ENCODE data around the gene CHRD. TPM values are rescaled to one million over a fixed set of nuclear protein-coding genes. Genes with fewer than 3 reads are reported as not detected.

CHRD gene
- total and polyA plus RNA-seq, 5 experiments from 2014 or later, result not detected

DNA sequence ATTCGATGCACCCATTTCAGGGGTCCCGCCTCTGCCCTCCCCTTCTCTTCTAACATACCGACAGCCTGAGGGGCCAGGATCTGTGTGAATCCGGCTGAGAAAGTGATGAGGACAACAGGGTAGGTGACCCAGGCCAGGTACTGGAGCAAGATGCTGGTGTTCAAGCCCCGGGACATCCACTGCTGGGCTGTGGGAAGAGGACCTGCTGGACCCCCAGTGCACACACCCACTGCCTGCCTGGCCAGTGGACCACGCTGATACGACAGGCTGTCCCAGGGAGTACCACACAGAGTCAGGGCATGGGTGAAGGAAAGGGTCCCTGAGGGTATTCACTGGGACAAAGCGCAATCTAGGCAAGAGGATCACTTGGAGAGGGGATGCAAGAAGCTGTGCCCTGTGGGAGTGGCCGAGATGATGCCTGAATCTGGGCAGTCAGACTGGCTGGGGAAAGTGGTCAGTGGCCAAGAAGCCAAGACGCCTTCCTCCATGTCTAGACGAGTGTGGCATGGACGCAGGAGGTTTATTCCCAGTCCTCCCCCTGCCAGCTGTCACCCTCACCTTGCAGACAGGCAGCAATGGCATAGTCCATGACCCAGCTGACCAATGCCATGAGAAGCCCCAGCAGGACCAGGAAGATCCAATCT is 21.6 kb upstream of the CHRD start:
- ATAC-seq (no peak), DNase-seq (no peak)
- H3K4me1 Mint-ChIP-seq, result peaks cover 7 to 22% (median 13%) of the 10 kb centered on the region in 4 donors
- POLR2A ChIA-PET, result no interaction called here
- peak overlapping the region in 2 of 10 donors; percentile 45 for H3K4me3 Mint-ChIP-seq
- no peak overlapping the region for H3K27ac Mint-ChIP-seq
- peaks cover 0 to 5% (median 0%) of the 10 kb centered on the region in 3 donors for H3K36me3 Mint-ChIP-seq
- H3K9me3 Mint-ChIP-seq, result no peaks in the 10 kb centered on the region
- peaks cover 0 to 2% (median 0%) of the 10 kb centered on the region in 5 donors for H3K27me3 Mint-ChIP-seq

DNA sequence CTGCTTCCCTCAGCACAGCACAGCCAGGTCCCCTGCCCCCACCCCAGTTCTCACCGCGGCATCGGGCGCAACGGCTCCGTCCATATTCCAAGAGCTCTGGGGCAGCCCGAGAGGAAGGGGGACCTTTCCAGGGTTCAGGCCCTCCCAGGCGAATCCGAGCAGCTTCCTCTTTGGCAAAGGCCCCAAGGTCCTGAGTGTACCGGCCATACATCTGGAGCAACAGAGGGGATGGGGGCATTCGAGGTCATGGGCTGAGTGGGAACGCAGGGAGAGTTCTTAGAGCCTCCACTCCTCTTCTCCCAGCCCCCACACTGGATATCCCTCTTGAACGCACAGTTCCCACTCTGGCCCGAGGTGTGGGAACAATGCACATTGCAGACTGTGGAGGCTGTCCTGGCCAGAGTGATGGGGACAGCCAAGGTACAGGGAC is 20.9 kb upstream of the CHRD start:
- DNase-seq (no peak), ATAC-seq (no peak)
- H3K9me3 Mint-ChIP-seq, result no peaks in the 10 kb centered on the region
- POLR2A ChIA-PET, result interaction anchor here (0.9 to 1.2 kb wide), 3 partner anchors 18 to 155 kb away, joined by 3 read pairs; no protein-coding TSS in a partner anchor
- peaks cover 0 to 3% (median 0%) of the 10 kb centered on the region in 5 donors for H3K27me3 Mint-ChIP-seq
- H3K4me3 Mint-ChIP-seq, result peak overlapping the region in 2 of 10 donors; percentile 30 to 70
- no peak overlapping the region for H3K27ac Mint-ChIP-seq
- peaks cover 0 to 5% (median 0%) of the 10 kb centered on the region in 3 donors for H3K36me3 Mint-ChIP-seq
- peaks cover 7 to 22% (median 19%) of the 10 kb centered on the region in 4 donors for H3K4me1 Mint-ChIP-seq

DNA sequence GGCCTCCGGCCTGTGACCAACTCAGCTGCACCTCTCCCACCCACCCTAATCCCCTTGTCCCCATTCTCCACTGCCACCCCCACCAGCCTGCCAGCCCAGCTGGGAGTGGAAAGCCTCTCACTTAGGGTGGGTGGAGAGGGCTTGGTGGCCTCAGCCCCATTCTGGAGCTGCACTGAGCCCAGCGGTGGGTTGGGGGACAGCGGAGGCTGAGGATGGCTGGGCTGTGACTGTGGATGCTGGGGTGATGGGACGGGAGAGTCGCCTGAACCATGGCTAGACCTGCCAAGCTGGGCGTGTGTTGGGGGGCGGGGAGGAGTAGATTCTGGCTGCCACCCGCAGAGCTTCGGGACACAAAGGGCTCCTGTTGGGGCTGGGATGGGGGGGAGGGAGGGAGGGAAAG is 20.2 kb upstream of the CHRD start:
- POLR2A ChIA-PET, result interaction anchor here (0.9 to 2.9 kb wide), 4 partner anchors 17 to 154 kb away, joined by 3 to 15 read pairs (median 3); partner anchors contain the start of gene FAM131A
- peaks cover 10 to 27% (median 24%) of the 10 kb centered on the region in 4 donors for H3K4me1 Mint-ChIP-seq
- DNase-seq (no peak), ATAC-seq (no peak)
- H3K4me3 Mint-ChIP-seq, result peak overlapping the region in 2 of 10 donors; percentile 58 to 91
- peaks cover 0 to 5% (median 0%) of the 10 kb centered on the region in 3 donors for H3K36me3 Mint-ChIP-seq
- H3K27me3 Mint-ChIP-seq, result peaks cover 0 to 3% (median 0%) of the 10 kb centered on the region in 5 donors
- no peaks in the 10 kb centered on the region for H3K9me3 Mint-ChIP-seq
- no peak overlapping the region for H3K27ac Mint-ChIP-seq

DNA sequence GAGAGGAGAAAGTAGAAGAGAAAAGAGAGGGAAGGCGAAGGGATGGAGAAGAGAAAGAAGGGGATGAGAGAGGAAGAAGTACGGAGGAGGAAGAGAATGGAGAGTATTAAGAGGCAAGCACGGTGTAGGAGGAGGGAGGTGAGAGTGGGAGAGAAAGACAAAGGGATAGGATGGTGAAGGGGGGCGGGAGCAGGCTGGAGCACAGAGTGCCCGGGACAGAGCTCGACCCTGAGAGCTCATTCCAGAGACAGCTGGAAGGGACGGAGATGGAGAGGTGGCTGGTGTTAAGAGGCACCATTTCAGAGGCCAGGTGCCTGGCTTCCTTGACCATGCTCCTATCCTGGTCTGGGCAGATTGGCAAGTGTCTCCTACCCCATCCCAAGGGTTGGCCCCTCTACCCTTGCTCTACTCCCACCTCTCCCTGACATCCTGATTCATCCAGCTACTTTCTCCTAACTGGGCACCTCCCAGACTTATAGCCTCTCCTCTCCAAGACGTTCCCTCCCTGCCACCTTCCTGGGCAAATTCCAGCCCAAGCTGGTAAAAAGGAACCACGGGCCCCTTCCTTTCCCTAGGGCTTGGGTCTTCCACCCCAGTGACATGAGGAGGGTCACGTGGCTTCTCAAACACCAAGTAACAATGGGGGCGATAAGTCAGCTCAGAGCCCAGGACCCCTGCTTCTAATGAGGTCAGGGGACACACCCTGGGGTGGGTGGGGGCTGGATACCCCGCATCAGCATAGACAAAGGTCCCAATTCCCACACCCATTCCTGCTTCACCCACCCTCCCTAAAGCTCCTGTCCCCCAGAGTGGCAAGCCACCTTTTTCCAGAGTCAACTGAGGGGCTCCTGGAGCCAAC is 19.6 kb upstream of the CHRD start:
- Mint-ChIP-seq H3K4me1 (peaks cover 16 to 34% (median 30%) of the 10 kb centered on the region in 4 donors), H3K4me3 (peak overlapping the region; percentile 71 to 91 (median 83)), H3K27me3 (peaks cover 0 to 3% (median 0%) of the 10 kb centered on the region in 5 donors), H3K9me3 (no peaks in the 10 kb centered on the region), H3K27ac (peak overlapping the region in 8 of 10 donors; percentile 37 to 91 (median 66)), H3K36me3 (peaks cover 0 to 6% (median 0%) of the 10 kb centered on the region in 3 donors)
- ATAC-seq (no peak), DNase-seq (no peak)
- POLR2A ChIA-PET, result interaction anchor here (0.9 to 3.2 kb wide), 5 partner anchors 22 to 165 kb away, joined by 3 to 15 read pairs (median 3); partner anchors contain the start of gene FAM131A

DNA sequence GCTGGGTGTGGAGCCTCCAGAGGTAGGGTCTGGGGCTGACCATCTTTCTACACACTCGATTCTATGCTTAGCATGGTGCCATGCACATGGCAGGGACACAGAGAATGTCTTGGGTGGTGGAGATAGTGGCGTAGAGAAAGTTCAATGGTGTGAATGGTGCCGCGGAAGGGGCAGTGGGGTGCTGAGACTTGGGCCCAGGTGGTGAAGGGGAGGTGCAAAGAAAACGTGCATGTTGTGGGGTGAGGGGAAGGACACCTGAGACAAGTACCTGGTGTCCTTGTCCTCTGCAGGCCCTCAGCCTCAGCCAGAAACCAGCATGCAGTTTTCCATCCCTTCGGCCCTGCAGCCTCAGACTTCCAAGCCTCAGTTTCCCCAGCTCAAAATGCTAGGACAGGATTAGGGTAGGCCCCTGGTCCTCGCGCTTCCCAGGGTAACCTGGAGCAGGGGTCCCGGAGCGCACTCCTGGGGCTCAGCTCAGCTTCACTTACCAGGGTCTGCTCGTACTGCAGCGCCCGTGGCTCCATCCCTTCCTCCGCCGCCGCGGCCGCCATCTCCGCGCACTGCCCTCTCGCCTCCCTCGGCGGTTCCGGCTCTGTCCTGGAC is 18.8 kb upstream of the CHRD start:
- H3K36me3 Mint-ChIP-seq, result peaks cover 0 to 9% (median 0%) of the 10 kb centered on the region in 3 donors
- peaks cover 0 to 3% (median 0%) of the 10 kb centered on the region in 5 donors for H3K27me3 Mint-ChIP-seq
- peak overlapping the region; percentile 71 to 91 (median 83) for H3K4me3 Mint-ChIP-seq
- H3K27ac Mint-ChIP-seq, result peak overlapping the region in 7 of 10 donors; percentile 13 to 91 (median 57)
- ATAC-seq (peak in 1 of 2 donors; percentile 2), DNase-seq (no peak)
- no peaks in the 10 kb centered on the region for H3K9me3 Mint-ChIP-seq
- peaks cover 18 to 35% (median 32%) of the 10 kb centered on the region in 4 donors for H3K4me1 Mint-ChIP-seq
- POLR2A ChIA-PET, result interaction anchor here (0.9 to 3.2 kb wide), 5 partner anchors 23 to 217 kb away, joined by 3 to 15 read pairs (median 3); partner anchors contain the start of gene FAM131A

DNA sequence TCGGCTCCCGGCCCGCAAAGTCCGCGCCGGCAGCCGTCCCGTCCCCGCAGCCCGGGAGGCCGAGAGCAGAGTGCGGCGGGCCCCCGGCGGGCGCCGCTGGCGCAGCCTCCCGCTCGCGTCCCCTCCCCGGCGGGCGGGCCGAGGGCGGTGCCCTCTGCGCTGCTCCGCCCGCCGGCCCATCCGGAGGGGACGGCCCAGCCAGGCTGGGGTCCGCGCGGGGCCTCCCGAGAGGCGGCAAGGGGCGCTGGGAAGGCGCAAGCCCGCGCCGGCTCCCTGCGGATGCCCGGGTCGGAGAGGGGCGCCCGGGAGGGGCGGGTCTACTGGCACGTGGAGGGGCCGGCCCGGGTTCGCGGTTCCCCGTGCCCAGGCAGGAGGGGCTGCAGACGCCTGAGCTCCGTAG is 18.3 kb upstream of the CHRD start, which contains the start of the genes CLCN2 and POLR2H:
Gene CLCN2, minus strand, starts transcription at position 74 of the 400 bp plus-strand sequence. CDS start 126 bp downstream, outside the sequence.
Gene POLR2H, plus strand, starts transcription at position 179 of the 400 bp plus-strand sequence. CDS start 1,783 bp downstream, outside the sequence.
- Mint-ChIP-seq H3K4me1 (peaks cover 18 to 35% (median 33%) of the 10 kb centered on the region in 4 donors), H3K4me3 (peak within 1 kb of the TSS; percentile 91 to 98 (median 97)), H3K36me3 (peaks cover 0 to 14% (median 0%) of the 10 kb centered on the region in 3 donors), H3K9me3 (no peaks in the 10 kb centered on the region), H3K27me3 (peaks cover 0 to 3% (median 0%) of the 10 kb centered on the region in 5 donors), H3K27ac (peak within 1 kb of the TSS; percentile 79 to 97 (median 93))
- ATAC-seq (peak; percentile 19 to 41), DNase-seq (peak in 7 of 10 donors; percentile 18 to 59 (median 42))
- POLR2A ChIA-PET, result interaction anchor here (0.5 to 3.2 kb wide), 10 partner anchors 10 to 1576 kb away, joined by 3 to 15 read pairs (median 3); partner anchors contain the start of genes FAM131A, PSMD2 and TRA2B

DNA sequence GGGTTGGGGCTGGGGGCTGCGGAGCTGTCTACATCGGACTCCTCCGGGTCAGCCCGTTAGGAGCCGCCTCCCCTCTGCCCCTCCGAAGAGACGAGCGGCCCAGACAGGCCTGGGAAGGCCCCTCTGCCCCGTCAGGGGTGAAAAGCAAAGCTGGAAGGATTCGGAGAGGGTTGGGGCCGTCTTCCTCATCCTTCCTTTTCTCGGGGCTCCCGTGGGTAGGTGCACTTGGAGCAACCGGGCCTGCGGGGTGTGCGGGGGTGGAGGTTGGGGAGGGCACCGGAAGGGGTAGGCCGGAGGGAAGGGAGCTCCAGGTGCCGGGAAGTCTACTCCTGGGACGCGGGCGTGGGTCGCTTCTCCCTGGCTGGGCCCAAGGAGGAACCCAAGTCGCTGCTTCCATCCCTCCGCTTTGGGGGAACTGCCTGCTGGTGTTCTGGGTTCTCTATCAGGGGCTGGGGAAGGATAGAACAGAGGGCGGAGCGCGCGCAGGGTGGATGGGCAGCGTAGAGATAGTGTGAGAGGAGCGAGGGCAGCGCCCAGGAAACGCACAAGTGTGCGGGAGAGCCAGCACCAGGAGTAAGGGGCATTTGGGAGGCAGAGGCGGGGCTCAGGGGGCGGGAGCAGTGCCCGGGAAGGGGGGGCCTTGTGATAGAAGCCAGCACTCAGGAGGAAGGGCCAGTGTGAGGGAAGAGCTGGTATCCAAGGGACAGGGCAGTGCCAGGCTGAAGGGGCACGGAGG is 17.8 kb upstream of the CHRD start:
- peaks cover 0 to 3% (median 0%) of the 10 kb centered on the region in 5 donors for H3K27me3 Mint-ChIP-seq
- H3K4me1 Mint-ChIP-seq, result peaks cover 21 to 40% (median 36%) of the 10 kb centered on the region in 4 donors
- H3K27ac Mint-ChIP-seq, result peak overlapping the region; percentile 79 to 97 (median 93)
- peaks cover 0 to 20% (median 0%) of the 10 kb centered on the region in 3 donors for H3K36me3 Mint-ChIP-seq
- POLR2A ChIA-PET, result interaction anchor here (0.5 to 3.2 kb wide), 14 partner anchors 8 to 1576 kb away, joined by 3 to 15 read pairs (median 3); partner anchors contain the start of genes EIF4G1, FAM131A, PSMD2 and TRA2B
- DNase-seq, result peak in 7 of 10 donors; percentile 13 to 54 (median 36)
- H3K9me3 Mint-ChIP-seq, result no peaks in the 10 kb centered on the region
- ATAC-seq, result peak; percentile 19 to 26
- peak overlapping the region; percentile 91 to 98 (median 97) for H3K4me3 Mint-ChIP-seq

DNA sequence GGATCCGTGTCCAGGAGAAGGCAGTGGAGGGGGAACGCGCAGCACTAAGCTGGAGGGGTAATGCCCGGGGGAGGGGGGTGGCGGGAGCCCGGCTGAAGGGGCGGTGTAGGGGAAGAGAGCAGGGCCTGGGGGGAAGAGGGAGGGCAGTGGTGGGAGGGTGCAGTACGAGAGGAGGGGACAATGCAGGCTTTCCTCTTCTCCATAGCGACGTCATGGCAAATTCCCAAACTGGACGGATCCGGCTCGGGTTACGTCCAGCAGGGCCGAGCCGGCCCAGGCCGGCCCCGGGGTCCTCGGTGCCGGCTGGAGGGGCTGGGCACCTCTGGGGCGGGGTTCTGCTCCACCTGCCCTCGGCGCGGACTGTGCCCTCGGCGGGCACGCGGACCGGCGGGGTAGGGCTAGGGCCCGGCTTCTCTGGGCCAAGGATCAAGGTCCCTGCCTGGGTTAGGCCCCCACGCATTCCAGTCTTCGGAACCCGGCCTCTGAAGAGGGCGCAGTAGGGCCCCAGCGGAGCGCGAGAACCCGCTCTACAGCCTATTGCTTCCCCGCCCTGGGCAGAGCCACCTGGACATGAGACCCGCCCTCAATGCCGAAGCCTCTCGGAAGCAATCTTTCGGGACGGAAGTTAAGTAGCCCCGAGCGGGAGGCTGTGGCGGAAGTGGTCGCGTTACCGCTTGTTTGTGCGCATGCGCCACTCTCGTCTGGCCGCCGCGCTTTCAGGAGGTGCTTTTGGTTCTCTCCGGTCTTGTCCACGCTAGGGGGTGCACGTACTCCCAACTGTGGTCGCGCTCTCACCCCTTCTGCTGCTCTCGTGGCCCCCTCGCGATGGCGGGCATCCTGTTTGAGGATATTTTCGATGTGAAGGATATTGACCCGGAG is 16.9 kb upstream of the CHRD start:
- H3K9me3 Mint-ChIP-seq, result no peaks in the 10 kb centered on the region
- H3K36me3 Mint-ChIP-seq, result peaks cover 0 to 28% (median 0%) of the 10 kb centered on the region in 3 donors
- H3K4me3 Mint-ChIP-seq, result peak overlapping the region; percentile 91 to 99 (median 98)
- peak overlapping the region; percentile 91 to 98 (median 96) for H3K27ac Mint-ChIP-seq
- peak; percentile 80 to 84 for ATAC-seq
- POLR2A ChIA-PET, result interaction anchor here (0.5 to 3.2 kb wide), 14 partner anchors 9 to 1575 kb away, joined by 3 to 15 read pairs (median 3); partner anchors contain the start of genes EIF2B5, EIF4G1, FAM131A and TRA2B
- peak; percentile 79 to 96 (median 93) for DNase-seq
- peaks cover 0 to 3% (median 0%) of the 10 kb centered on the region in 5 donors for H3K27me3 Mint-ChIP-seq
- peaks cover 21 to 41% (median 36%) of the 10 kb centered on the region in 4 donors for H3K4me1 Mint-ChIP-seq

DNA sequence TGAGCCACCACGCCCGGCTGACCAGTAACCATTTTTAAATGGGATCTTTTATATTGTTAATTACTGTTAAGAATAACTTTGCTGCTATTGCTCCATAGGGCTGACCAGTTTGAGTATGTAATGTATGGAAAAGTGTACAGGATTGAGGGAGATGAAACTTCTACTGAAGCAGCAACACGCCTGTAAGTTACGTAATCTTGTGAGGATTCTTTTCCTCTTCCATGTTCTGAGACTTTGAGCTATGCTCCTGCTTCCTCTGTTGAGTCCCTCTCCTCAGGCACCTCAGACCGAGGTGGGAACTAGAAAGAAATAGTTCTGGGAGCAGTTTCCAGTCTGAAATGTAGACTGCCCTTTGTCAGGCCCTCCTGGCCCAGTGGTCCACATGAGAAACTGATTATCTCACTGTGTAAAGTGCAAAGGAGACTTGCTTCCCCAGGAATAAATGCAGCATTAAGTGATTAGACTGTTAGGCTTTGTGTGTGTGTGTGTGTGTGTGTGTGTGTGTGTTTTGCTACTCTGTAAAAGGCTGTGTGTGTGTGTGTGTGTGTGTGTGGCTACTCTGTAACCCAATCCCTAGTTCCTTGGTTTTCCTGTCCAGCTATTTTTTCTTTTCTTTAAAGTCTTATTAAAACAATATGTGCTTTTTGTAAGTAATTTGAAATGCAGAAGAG is 13.1 kb upstream of the CHRD start:
- peak overlapping the region in 2 of 10 donors; percentile 9 to 75 for H3K27ac Mint-ChIP-seq
- DNase-seq (no peak), ATAC-seq (no peak)
- H3K4me1 Mint-ChIP-seq, result peaks cover 24 to 34% (median 29%) of the 10 kb centered on the region in 4 donors
- peaks cover 0 to 48% (median 0%) of the 10 kb centered on the region in 3 donors for H3K36me3 Mint-ChIP-seq
- no peaks in the 10 kb centered on the region for H3K9me3 Mint-ChIP-seq
- H3K4me3 Mint-ChIP-seq, result peak overlapping the region in 1 of 10 donors; percentile 26
- peaks cover 0 to 3% (median 0%) of the 10 kb centered on the region in 5 donors for H3K27me3 Mint-ChIP-seq
- POLR2A ChIA-PET, result interaction anchor here (0.8 kb wide), 1 partner anchor 27 kb away, joined by 5 read pairs; no protein-coding TSS in a partner anchor

DNA sequence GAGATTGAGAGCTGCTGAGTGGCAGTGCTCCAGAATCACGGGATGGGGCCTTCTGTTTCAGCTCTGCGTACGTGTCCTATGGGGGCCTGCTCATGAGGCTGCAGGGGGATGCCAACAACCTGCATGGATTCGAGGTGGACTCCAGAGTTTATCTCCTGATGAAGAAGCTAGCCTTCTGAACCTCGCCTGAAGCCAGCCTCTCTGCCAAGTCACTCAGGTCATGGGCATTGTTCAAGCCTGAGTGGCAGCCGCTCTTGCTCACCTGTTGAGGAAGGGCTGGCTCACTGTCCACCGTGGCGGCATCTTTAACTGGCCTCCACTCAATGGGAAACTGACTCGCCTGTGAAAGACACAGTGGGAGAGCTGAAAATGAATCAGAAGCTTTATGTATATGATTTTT is 11.7 kb upstream of the CHRD start:
- ATAC-seq (no peak), DNase-seq (no peak)
- H3K4me1 Mint-ChIP-seq, result peaks cover 25 to 34% (median 26%) of the 10 kb centered on the region in 4 donors
- H3K27ac Mint-ChIP-seq, result no peak overlapping the region
- H3K9me3 Mint-ChIP-seq, result no peaks in the 10 kb centered on the region
- peaks cover 0 to 2% (median 0%) of the 10 kb centered on the region in 5 donors for H3K27me3 Mint-ChIP-seq
- POLR2A ChIA-PET, result no interaction called here
- no peak overlapping the region for H3K4me3 Mint-ChIP-seq
- H3K36me3 Mint-ChIP-seq, result peaks cover 0 to 48% (median 0%) of the 10 kb centered on the region in 3 donors

Measured in naive thymus-derived CD8-positive, alpha-beta T cell (primary cell).